ENCODE measurements around the gene DLGAP4. TPM values are rescaled to one million over a fixed set of nuclear protein-coding genes. Genes with fewer than 3 reads are reported as not detected.
"Not testable (repeated sequence)": the region's sequence is repeated elsewhere in the genome, so short reads cannot be mapped to it uniquely, and the experiment has no call there.

The DLGAP4 gene
- total RNA-seq, 2 experiments from 2014 or later: 10.5 to 14.6 TPM

GRCh38 chr20:36507746-36508145, 201.6 kb downstream of the DLGAP4 start:
- Mint-ChIP-seq H3K4me1 (peaks cover 4% of the 10 kb centered on the region), H3K36me3 (peaks cover 3% of the 10 kb centered on the region), H3K27me3 (no peaks in the 10 kb centered on the region), H3K9me3 (no peaks in the 10 kb centered on the region), H3K27ac (no peak overlapping the region), H3K4me3 (no peak overlapping the region)
- DNase-seq: no peak

- DNase-seq: no peak
- Mint-ChIP-seq H3K9me3 (no peaks in the 10 kb centered on the region), H3K4me3 (no peak overlapping the region), H3K27me3 (no peaks in the 10 kb centered on the region), H3K4me1 (no peaks in the 10 kb centered on the region), H3K27ac (no peak overlapping the region), H3K36me3 (no peaks in the 10 kb centered on the region)
These were observed 213.0 kb downstream of the DLGAP4 start for GRCh38 chr20:36519012-36519719.

DNA sequence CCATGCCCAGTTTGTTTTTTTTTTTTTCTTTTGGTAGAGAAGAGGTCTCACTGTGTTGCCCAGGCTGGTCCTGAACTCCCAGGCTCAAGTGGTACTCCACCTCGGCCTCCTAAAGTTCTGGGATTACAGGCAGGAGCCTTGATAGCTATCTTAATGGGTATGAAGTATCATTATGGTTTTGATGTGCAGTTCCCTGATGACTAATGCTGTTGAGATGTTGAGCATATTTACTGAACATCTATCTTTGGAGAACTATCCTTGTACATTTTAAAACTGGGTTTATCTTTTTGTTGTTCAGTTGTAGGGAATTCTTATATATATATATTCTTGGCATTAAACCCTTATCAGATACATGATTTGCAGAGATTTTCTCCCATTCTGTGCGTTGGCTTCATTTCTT, 213.8 kb downstream of the DLGAP4 start:
- Mint-ChIP-seq H3K27ac (no peak overlapping the region), H3K36me3 (no peaks in the 10 kb centered on the region), H3K4me3 (no peak overlapping the region)

GRCh38 chr20:36521526-36521925, 215.4 kb downstream of the DLGAP4 start:
- Mint-ChIP-seq H3K27ac (no peak overlapping the region), H3K27me3 (no peaks in the 10 kb centered on the region)
- no peak for DNase-seq

More for the DNA sequence above, 213.8 kb downstream of the DLGAP4 start:
- H3K9me3 Mint-ChIP-seq: no peaks in the 10 kb centered on the region
- no peaks in the 10 kb centered on the region for H3K27me3 Mint-ChIP-seq
- H3K4me1 Mint-ChIP-seq: no peaks in the 10 kb centered on the region
- DNase-seq: no peak

DNA sequence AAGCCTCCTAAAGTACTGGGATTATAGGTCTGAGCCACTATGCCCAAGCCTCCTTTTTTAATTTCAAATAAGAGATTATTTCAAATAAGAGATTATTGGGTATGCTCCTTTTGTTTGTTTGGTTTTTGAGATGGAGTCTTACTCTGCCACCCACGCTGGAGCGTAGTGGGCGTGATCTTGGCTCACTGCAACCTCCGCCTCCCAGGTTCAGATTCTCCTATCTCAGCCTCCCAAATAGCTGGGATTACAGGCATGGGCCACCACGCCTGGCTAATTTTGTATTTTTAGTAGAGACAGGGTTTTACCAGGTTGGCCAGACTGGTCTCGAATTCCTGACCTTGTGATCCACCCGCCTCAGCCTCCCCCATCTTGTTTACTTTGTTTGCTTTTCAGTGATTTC, 216.3 kb downstream of the DLGAP4 start:
- not testable (repeated sequence) for H3K27ac Mint-ChIP-seq, H3K4me3 Mint-ChIP-seq, H3K9me3 Mint-ChIP-seq, DNase-seq, H3K4me1 Mint-ChIP-seq, H3K27me3 Mint-ChIP-seq, H3K36me3 Mint-ChIP-seq

More at GRCh38 chr20:36521526-36521925, 215.4 kb downstream of the DLGAP4 start:
- no peaks in the 10 kb centered on the region for H3K9me3 Mint-ChIP-seq
- no peaks in the 10 kb centered on the region for H3K4me1 Mint-ChIP-seq
- no peak overlapping the region for H3K4me3 Mint-ChIP-seq
- no peaks in the 10 kb centered on the region for H3K36me3 Mint-ChIP-seq

- no peak overlapping the region for H3K27ac Mint-ChIP-seq
- no peaks in the 10 kb centered on the region for H3K27me3 Mint-ChIP-seq
- no peaks in the 10 kb centered on the region for H3K36me3 Mint-ChIP-seq
- no peaks in the 10 kb centered on the region for H3K9me3 Mint-ChIP-seq
- H3K4me1 Mint-ChIP-seq: no peaks in the 10 kb centered on the region
- no peak for DNase-seq
- H3K4me3 Mint-ChIP-seq: no peak overlapping the region
These were observed 217.2 kb downstream of the DLGAP4 start for GRCh38 chr20:36523341-36523740.

DNA sequence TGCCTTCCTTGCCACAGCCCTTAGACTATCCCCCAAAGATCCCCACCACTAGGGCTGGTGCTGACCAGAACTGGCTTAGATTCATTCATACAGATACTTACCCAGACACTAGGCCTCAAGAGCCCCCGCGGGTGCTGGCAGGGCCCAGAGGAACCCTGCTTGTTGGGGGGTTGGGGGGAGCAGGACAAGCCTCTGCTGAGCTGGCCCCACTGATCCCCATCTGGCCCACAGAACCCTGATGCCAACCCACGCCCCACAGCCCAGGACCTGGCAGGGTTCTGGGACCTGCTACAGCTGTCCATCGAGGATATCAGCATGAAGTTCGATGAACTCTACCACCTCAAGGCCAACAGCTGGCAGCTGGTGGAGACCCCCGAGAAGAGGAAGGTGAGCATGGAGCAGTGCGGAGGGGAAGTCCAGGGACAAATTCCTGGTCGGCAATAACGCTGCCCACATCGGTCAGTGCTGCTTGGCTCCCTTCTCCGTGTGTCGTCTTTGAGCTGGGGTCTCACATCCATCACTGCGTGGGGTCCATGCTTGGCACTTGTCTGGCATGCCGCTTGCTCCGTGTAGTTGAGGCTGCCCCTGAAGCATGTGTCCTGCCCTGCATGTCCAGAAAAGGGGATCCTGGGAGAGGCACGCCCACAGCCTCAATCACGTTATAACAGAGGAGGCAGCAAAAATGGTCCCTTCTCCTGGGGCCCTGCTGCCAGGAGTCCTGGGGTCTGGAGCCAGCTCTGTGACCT, 219.7 kb downstream of the DLGAP4 start:
- H3K4me3 Mint-ChIP-seq: no peak overlapping the region
- H3K4me1 Mint-ChIP-seq: no peaks in the 10 kb centered on the region
- H3K36me3 Mint-ChIP-seq: no peaks in the 10 kb centered on the region
- H3K9me3 Mint-ChIP-seq: no peaks in the 10 kb centered on the region
- H3K27ac Mint-ChIP-seq: no peak overlapping the region
- no peaks in the 10 kb centered on the region for H3K27me3 Mint-ChIP-seq
- no peak for DNase-seq

- Mint-ChIP-seq H3K4me1 (no peaks in the 10 kb centered on the region), H3K9me3 (no peaks in the 10 kb centered on the region), H3K36me3 (no peaks in the 10 kb centered on the region), H3K4me3 (no peak overlapping the region), H3K27me3 (no peaks in the 10 kb centered on the region), H3K27ac (no peak overlapping the region)
- no peak for DNase-seq
These were observed 220.4 kb downstream of the DLGAP4 start for GRCh38 chr20:36526521-36527011.

- DNase-seq: no peak
- H3K27ac Mint-ChIP-seq: no peak overlapping the region
- H3K36me3 Mint-ChIP-seq: no peaks in the 10 kb centered on the region
- H3K4me1 Mint-ChIP-seq: no peaks in the 10 kb centered on the region
- no peaks in the 10 kb centered on the region for H3K27me3 Mint-ChIP-seq
- no peaks in the 10 kb centered on the region for H3K9me3 Mint-ChIP-seq
- H3K4me3 Mint-ChIP-seq: no peak overlapping the region
These were observed 221.4 kb downstream of the DLGAP4 start for GRCh38 chr20:36527331-36528125.

GRCh38 chr20:36528176-36528874, 222.2 kb downstream of the DLGAP4 start:
- no peaks in the 10 kb centered on the region for H3K27me3 Mint-ChIP-seq
- H3K27ac Mint-ChIP-seq: no peak overlapping the region
- no peaks in the 10 kb centered on the region for H3K4me1 Mint-ChIP-seq
- H3K36me3 Mint-ChIP-seq: no peaks in the 10 kb centered on the region
- no peak overlapping the region for H3K4me3 Mint-ChIP-seq
- DNase-seq: no peak
- no peaks in the 10 kb centered on the region for H3K9me3 Mint-ChIP-seq

DNA sequence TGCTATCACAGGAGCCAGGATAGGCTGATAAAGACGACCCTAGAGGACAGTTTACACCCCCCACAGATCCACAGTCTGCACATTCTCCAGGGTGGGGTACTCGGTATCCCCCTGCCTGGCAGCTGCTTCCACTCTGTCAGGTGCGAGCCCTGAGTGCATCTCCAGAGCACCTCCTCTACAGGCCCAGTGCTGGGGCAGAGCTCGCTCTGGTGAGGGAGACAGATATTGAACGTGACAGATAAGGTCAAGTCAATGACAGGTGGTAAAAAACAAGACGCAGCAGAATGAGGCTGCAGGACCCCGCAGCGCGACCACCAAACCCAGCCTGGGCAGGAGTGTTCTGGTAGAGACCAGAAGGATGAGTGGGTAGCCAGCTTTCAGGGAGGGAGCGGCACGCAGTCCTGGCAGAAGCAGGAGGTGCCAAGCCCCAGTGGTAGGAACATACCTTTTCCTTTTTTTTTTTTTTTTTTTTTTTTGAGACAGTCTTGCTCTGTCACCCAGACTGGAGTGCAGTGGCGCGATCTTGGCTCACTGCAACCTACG, 222.8 kb downstream of the DLGAP4 start:
- Mint-ChIP-seq H3K4me3 (no peak overlapping the region), H3K9me3 (no peaks in the 10 kb centered on the region), H3K27me3 (no peaks in the 10 kb centered on the region), H3K36me3 (no peaks in the 10 kb centered on the region), H3K4me1 (no peaks in the 10 kb centered on the region), H3K27ac (no peak overlapping the region)
- no peak for DNase-seq

GRCh38 chr20:36532388-36532787, 226.2 kb downstream of the DLGAP4 start:
- no peak for DNase-seq
- Mint-ChIP-seq H3K27ac (no peak overlapping the region), H3K4me3 (no peak overlapping the region), H3K4me1 (no peaks in the 10 kb centered on the region), H3K36me3 (no peaks in the 10 kb centered on the region), H3K9me3 (no peaks in the 10 kb centered on the region), H3K27me3 (no peaks in the 10 kb centered on the region)

- no peak for DNase-seq
- no peak overlapping the region for H3K27ac Mint-ChIP-seq
- H3K4me1 Mint-ChIP-seq: no peaks in the 10 kb centered on the region
- no peaks in the 10 kb centered on the region for H3K27me3 Mint-ChIP-seq
- no peaks in the 10 kb centered on the region for H3K36me3 Mint-ChIP-seq
- H3K4me3 Mint-ChIP-seq: no peak overlapping the region
- no peaks in the 10 kb centered on the region for H3K9me3 Mint-ChIP-seq
These were observed 226.7 kb downstream of the DLGAP4 start for GRCh38 chr20:36532822-36533221.

DNA sequence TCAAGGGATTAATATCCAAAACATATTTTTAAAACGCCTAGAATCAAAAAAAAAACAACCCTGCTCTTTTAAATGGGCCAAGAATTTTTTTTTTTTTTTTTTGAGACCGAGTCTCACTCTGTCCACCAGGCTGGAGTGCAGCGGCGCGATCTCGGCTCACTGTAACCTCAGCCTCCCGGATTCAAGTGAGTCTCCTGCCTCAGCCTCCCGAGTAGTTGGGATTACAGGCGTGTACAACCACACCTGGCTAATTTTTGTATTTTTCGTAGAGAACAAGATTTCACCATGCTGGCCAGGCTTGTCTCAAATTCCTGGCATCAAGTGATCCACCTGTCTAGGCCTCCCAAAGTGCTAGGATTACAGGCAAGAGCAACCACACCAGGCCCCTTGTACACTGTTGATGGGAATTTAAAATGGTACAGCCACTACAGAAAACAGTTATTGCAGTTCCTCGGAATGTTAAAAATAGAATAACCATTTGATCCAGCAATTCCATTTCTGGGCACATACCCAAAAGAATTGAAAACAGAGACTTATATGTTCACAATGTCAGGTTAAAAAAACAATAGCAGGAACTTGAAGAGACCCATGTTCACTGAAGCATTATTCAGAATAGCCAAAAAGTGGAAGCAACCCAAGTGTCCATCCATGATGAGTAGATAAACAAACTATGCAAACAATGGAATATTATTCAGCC, 232.0 kb downstream of the DLGAP4 start:
- no peak overlapping the region for H3K27ac Mint-ChIP-seq
- no peaks in the 10 kb centered on the region for H3K27me3 Mint-ChIP-seq
- no peaks in the 10 kb centered on the region for H3K9me3 Mint-ChIP-seq
- no peak for DNase-seq
- H3K4me3 Mint-ChIP-seq: no peak overlapping the region
- H3K36me3 Mint-ChIP-seq: no peaks in the 10 kb centered on the region
- H3K4me1 Mint-ChIP-seq: peaks cover 3% of the 10 kb centered on the region

Data from activated naive CD8-positive, alpha-beta T cell treated with anti-CD3 and anti-CD28 coated beads for 36 hours (primary cell).